GM18868 (cell line): ENCODE data around the gene RAPGEF2.

Source experiments
- ATAC-seq: cut with Tn5 transposase; IDR thresholded peaks from one replicate; pipeline ENCODE4 v1.9.1; 2021; ENCODE audit warnings: mild to moderate bottlenecking, moderate library complexity; ENCODE audit not compliant: unreplicated experiment

RAPGEF2 gene

GRCh38 chr4:159193046-159193620, 90.3 kb downstream of the RAPGEF2 start:
- ATAC-seq, result no peak

- ATAC-seq, result no peak
Observed at GRCh38 chr4:159195361-159195769, 92.5 kb downstream of the RAPGEF2 start.

- ATAC-seq, result no peak
Observed at GRCh38 chr4:159197260-159197884, 94.5 kb downstream of the RAPGEF2 start.

GRCh38 chr4:159197885-159198269, 95.0 kb downstream of the RAPGEF2 start:
- no peak for ATAC-seq

GRCh38 chr4:159199826-159200225, 96.9 kb downstream of the RAPGEF2 start:
- no peak for ATAC-seq

GRCh38 chr4:159201168-159201567, 98.3 kb downstream of the RAPGEF2 start:
- no peak for ATAC-seq

GRCh38 chr4:159204566-159204965, 101.7 kb downstream of the RAPGEF2 start:
- no peak for ATAC-seq

GRCh38 chr4:159205466-159205865, 102.6 kb downstream of the RAPGEF2 start:
- no peak for ATAC-seq

GRCh38 chr4:159206427-159206871, 103.6 kb downstream of the RAPGEF2 start:
- peak; percentile 87 for ATAC-seq

- no peak for ATAC-seq
Observed at GRCh38 chr4:159209249-159209648, 106.4 kb downstream of the RAPGEF2 start.

GRCh38 chr4:159210975-159211374, 108.1 kb downstream of the RAPGEF2 start:
- ATAC-seq, result no peak

GRCh38 chr4:159212675-159213293, 109.9 kb downstream of the RAPGEF2 start:
- no peak for ATAC-seq

- no peak for ATAC-seq
Observed at GRCh38 chr4:159216834-159217233, 114.0 kb downstream of the RAPGEF2 start.

GRCh38 chr4:159219862-159220261, 117.0 kb downstream of the RAPGEF2 start:
- ATAC-seq, result no peak

GRCh38 chr4:159220353-159220752, 117.5 kb downstream of the RAPGEF2 start:
- ATAC-seq, result no peak

GRCh38 chr4:159221280-159221679, 118.4 kb downstream of the RAPGEF2 start:
- no peak for ATAC-seq

GRCh38 chr4:159222043-159222552, 119.2 kb downstream of the RAPGEF2 start:
- no peak for ATAC-seq

- ATAC-seq, result no peak
Observed at GRCh38 chr4:159224408-159224807, 121.5 kb downstream of the RAPGEF2 start.

- peak; percentile 66 for ATAC-seq
Observed at GRCh38 chr4:159227378-159227777, 124.5 kb downstream of the RAPGEF2 start.

GRCh38 chr4:159227984-159228383, 125.1 kb downstream of the RAPGEF2 start:
- no peak for ATAC-seq

GRCh38 chr4:159229164-159229563, 126.3 kb downstream of the RAPGEF2 start:
- no peak for ATAC-seq

GRCh38 chr4:159232465-159233106, 129.7 kb downstream of the RAPGEF2 start:
- no peak for ATAC-seq
